Breast epithelium (tissue), 4 donors: ENCODE measurements around the gene DCP1A. TPM values are rescaled to one million over a fixed set of nuclear protein-coding genes. Genes with fewer than 3 reads are reported as not detected.

Source experiments
- DNase-seq, 2 donors: peaks; one replicate each; pipeline ENCODE4 v3.0.0-alpha.2; 2019; ENCODE audit warnings: low spot score in 2 of 2
- H3K27ac ChIP-seq, 2 donors: fragments of 200-600 bp; sonication (generic) in 1 of 2; one replicate each; pipeline ENCODE4 v1.5.1; 2016 to 2019; ENCODE audit warnings: mild to moderate bottlenecking in 1 of 2
- H3K27me3 ChIP-seq, 2 donors: fragments of 200-600 bp; sonication (generic) in 1 of 2; one replicate each; pipeline versions ENCODE4 v1.5.1 to v1.6.0; 2017 to 2019; ENCODE audit warnings: control low read depth in 1 of 2, mild to moderate bottlenecking in 1 of 2
- H3K36me3 ChIP-seq: fragments of 200-600 bp; one replicate; pipeline ENCODE4 v1.5.1; 2019
- H3K4me1 ChIP-seq, 2 donors: fragments of 200-600 bp; sonication (generic); one replicate each; pipeline ENCODE4 v1.5.1; 2016 to 2019; ENCODE audit warnings: control low read depth in 1 of 2
- H3K4me3 ChIP-seq, 3 donors: fragments of 200-600 bp; sonication (generic); 1 replicate in 2 of 3; 2 replicates in 1 of 3; pipeline ENCODE4 v1.5.1; 2016 to 2019; ENCODE audit warnings: mild to moderate bottlenecking in 3 of 3, moderate library complexity in 2 of 3
- H3K9me3 ChIP-seq, 2 donors: fragments of 200-600 bp; sonication (generic) in 1 of 2; one replicate each; pipeline ENCODE4 v1.5.1; 2016 to 2019; ENCODE audit warnings: control low read depth in 1 of 2
- POLR2A ChIP-seq: fragments of 450-650 bp; IDR thresholded peaks from one replicate; pipeline ENCODE4 v1.6.1; 2016; ENCODE audit warnings: antibody characterized with exemption, mild to moderate bottlenecking, moderate library complexity
- POLR2AphosphoS5 ChIP-seq, 3 donors: sonication (generic); formaldehyde crosslinking; IDR thresholded peaks; one replicate each; pipeline ENCODE4 v1.6.1; 2017; ENCODE audit warnings: antibody characterized with exemption in 3 of 3
- intact Hi-C: fragments of 100-400 bp; cut with DNase I; formaldehyde crosslinking; loops from one replicate; pipeline ENCODE4 v1.15.1; 2023; ENCODE audit warnings: low total_unique reads
- total RNA-seq, 3 donors: library from RNA; depleted of rRNA; stranded (reverse); fragments of >200 nt; gene quantifications; one replicate each; pipeline ENCODE4 v1.1.0, GENCODE V29; 2016
- TF ChIP-seq, protein P1 (sequence below), 3 donors: fragments of 450-650 bp; IDR thresholded peaks; one replicate each; pipeline ENCODE4 v1.5.1; 2016 to 2017; ENCODE audit warnings: antibody characterized with exemption in 3 of 3, mild to moderate bottlenecking in 3 of 3, moderate library complexity in 3 of 3

The DCP1A gene
- total RNA-seq, 3 donors from 2014 or later = 21.9 to 26.2 (median 24.9) TPM

DNA sequence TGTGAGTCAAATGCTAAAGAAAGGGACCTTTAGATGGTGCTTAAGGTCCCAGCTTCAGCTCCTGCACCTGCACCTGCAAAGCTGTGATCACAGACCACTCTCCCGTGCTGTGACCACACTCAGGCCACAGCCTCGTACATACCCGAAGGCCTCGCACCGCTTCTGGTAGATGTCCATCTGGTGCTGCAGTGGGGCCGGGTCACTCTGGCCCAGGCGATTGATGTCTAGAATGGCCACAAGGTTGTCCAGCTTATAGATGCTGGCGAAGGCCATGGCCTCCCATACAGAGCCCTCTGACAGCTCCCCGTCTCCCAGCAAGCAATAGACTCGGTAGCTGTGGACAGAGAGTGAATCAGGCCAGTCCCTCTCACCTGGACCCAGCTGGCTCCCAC, 112.5 kb downstream of the DCP1A start:
- H3K27me3 ChIP-seq = no peaks in the 10 kb centered on the region
- H3K36me3 ChIP-seq = no peaks in the 10 kb centered on the region
- intact Hi-C loops = loop anchor here (5.0 kb wide), 1 partner anchor 1283 kb away; no protein-coding TSS in a partner anchor
- H3K27ac ChIP-seq = no peak overlapping the region
- H3K4me3 ChIP-seq = no peak overlapping the region
- DNase-seq = no peak
- no peaks in the 10 kb centered on the region for H3K9me3 ChIP-seq
- no peak for TF ChIP-seq POLR2A
- TF ChIP-seq, protein P1, sequence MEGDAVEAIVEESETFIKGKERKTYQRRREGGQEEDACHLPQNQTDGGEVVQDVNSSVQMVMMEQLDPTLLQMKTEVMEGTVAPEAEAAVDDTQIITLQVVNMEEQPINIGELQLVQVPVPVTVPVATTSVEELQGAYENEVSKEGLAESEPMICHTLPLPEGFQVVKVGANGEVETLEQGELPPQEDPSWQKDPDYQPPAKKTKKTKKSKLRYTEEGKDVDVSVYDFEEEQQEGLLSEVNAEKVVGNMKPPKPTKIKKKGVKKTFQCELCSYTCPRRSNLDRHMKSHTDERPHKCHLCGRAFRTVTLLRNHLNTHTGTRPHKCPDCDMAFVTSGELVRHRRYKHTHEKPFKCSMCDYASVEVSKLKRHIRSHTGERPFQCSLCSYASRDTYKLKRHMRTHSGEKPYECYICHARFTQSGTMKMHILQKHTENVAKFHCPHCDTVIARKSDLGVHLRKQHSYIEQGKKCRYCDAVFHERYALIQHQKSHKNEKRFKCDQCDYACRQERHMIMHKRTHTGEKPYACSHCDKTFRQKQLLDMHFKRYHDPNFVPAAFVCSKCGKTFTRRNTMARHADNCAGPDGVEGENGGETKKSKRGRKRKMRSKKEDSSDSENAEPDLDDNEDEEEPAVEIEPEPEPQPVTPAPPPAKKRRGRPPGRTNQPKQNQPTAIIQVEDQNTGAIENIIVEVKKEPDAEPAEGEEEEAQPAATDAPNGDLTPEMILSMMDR (IDR thresholded peaks at IDR 0.05) = no peak
- TF ChIP-seq POLR2AphosphoS5 (IDR thresholded peaks at IDR 0.05) = no peak
- H3K4me1 ChIP-seq = no peaks in the 10 kb centered on the region

DNA sequence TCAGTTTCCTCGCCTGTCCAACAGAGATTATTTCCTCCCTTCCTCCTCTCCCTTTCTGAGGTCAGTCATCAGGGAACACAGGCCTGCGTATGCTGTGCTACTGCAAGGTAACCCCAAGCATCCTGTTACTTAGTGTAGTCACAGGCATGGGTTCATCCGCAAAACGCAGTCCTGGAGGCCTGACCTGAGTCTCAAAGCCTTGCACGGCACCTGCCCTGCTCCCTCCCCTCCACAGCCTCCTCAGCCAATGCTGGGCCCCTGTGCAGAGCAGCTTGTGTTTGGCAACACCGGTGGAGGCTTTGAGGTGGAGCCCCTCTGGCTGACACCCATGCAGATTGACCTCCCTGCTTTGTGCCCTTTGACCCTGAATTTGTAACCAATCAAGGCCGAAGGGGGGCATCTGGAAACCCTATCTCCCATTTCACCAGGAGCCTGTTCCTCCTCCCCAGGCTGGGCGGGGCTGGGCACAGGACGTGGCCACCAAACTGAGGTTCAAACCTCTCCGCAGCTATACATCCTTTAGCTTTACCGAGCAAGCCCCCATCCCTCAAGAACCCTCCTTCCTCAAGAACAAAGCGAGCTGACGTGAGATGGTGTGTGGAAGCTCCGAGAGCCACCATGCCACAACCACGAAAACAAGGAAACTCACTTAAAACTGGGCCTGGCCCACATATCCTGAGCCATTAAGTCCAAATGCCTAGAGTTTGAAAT, 113.1 kb downstream of the DCP1A start:
- TF ChIP-seq POLR2AphosphoS5 (IDR thresholded peaks at IDR 0.05) = no peak
- no peak for TF ChIP-seq POLR2A
- TF ChIP-seq, protein P1 (IDR thresholded peaks at IDR 0.05) = no peak
- Histone ChIP-seq H3K4me1 (no peaks in the 10 kb centered on the region), H3K27ac (no peak overlapping the region), H3K27me3 (no peaks in the 10 kb centered on the region), H3K36me3 (no peaks in the 10 kb centered on the region), H3K4me3 (no peak overlapping the region), H3K9me3 (no peaks in the 10 kb centered on the region)
- intact Hi-C loops = no loop called here
- no peak for DNase-seq

Other genes starting within 250 kb of the DCP1A start
- gene RFT1, start 217.1 kb downstream of the DCP1A start, total RNA-seq = 10 to 100 TPM in 2 of 3 donors, 1 to 10 TPM in 1; 9.5 to 11.7 (median 10.1) TPM
- 10 to 100 TPM; 14.0 to 36.8 (median 15.1) TPM for gene PRKCD, start 186.3 kb downstream of the DCP1A start, total RNA-seq
- 100 to 1,000 TPM; 130 to 273 (median 131) TPM for gene TKT, start 91.5 kb downstream of the DCP1A start, total RNA-seq
- gene CACNA1D, start 147.1 kb upstream of the DCP1A start, total RNA-seq = 10 to 100 TPM in 2 of 3 donors, under 1 TPM in 1; 0.96 to 50.3 (median 32.1) TPM